LHCN-M2 (cell line): ENCODE results near the gene GJB5. TPM values are rescaled to one million over a fixed set of nuclear protein-coding genes. Genes with fewer than 3 reads are reported as not detected.

ENCODE experiments used
- DNase-seq: peaks from one replicate; pipeline ENCODE4 v3.0.0-alpha.2; 2012; ENCODE audit warnings: low read depth
- total RNA-seq: library from RNA; depleted of rRNA; stranded (reverse); fragments of >200 nt; gene quantifications from 2 replicates; pipeline ENCODE4 v1.2.3, GENCODE V29; 2014; rRNA removed

GJB5 gene
- total RNA-seq, 1 experiment from 2014 or later = not detected

- DNase-seq = no peak
These were observed 39.3 kb downstream of the GJB5 start for GRCh38 chr1:34794001-34794789.

- DNase-seq = no peak
These were observed 39.9 kb downstream of the GJB5 start for GRCh38 chr1:34794790-34795180.

GRCh38 chr1:34795916-34796315, 41.1 kb downstream of the GJB5 start:
- no peak for DNase-seq

GRCh38 chr1:34796990-34797389, 42.1 kb downstream of the GJB5 start:
- no peak for DNase-seq

- no peak for DNase-seq
These were observed 45.4 kb downstream of the GJB5 start for GRCh38 chr1:34800214-34800613.

- DNase-seq = no peak
These were observed 48.9 kb downstream of the GJB5 start for GRCh38 chr1:34803770-34804169.

- DNase-seq = no peak
These were observed 51.5 kb downstream of the GJB5 start for GRCh38 chr1:34806396-34806795.

Other genes starting within 250 kb of the GJB5 start
- not detected in 2 replicates for gene GJB4, start 4.7 kb downstream of the GJB5 start, total RNA-seq
- gene GJB3, start 26.2 kb downstream of the GJB5 start, total RNA-seq = not detected in 2 replicates
- gene GJA4, start 38.0 kb downstream of the GJB5 start, total RNA-seq = not detected in 2 replicates
- gene SMIM12, start 104.7 kb downstream of the GJB5 start, total RNA-seq = 36.4 and 37.5 TPM in 2 replicates
- 0.06 TPM in 1 of 2 replicates, not detected in the other for gene DLGAP3, start 174.6 kb downstream of the GJB5 start, total RNA-seq
- gene TMEM35B, start 230.3 kb downstream of the GJB5 start, total RNA-seq = 42.6 and 42.7 TPM in 2 replicates